ENCODE results near the gene XRCC1.
A peak's percentile ranks its signal among the peaks of the same experiment; 100 is the strongest.
"Not testable (repeated sequence)": the region's sequence is repeated elsewhere in the genome, so short reads cannot be mapped to it uniquely, and the experiment has no call there.

The XRCC1 gene

DNA sequence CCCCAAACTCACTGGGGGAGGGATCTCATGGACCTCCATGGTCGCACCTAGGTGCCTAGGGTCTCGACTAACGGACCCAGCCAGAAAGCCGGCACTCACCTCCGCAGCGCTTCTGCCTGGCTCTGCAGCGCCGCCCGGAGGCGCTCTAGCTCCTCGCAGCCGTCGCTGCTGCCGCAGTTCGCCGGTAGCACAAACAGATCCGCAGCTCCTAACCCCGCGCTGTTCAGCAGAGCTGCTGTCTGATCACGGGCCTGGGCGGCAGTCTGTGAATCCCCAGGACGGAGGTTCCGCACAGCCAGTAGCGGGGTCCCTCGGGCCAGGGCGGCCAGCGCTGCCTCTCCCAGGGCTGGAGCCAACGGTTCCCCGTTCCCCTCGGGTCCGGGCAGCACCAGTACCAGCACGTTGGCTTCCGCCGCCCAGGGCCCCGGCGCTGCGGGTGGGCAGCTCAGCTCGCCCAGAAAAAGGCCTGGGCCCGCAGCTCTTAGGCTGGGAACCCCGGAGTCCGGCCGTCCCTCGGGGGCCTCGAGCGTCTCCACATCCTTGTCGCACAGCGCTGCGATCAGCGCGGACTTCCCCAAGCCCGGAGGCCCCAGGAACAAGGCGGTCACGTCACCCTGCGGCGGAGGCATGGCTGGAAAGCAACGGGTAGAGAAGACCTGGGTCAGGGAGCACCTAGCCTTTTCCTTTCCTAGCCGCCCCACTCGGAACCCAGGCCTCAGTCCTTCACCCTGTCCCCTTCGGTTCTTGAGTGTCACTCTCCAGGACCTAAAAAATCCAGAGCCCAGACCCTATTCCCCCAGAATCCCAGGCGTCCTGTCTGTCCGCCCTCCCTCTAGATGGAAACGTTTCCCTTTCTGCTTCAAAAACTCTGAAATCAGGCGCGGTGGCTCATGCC lies 19.6 kb upstream of the XRCC1 start:
- Mint-ChIP-seq H3K27ac (peak overlapping the region; percentile 100), H3K4me1 (ENCODE audit: low read depth) (peaks cover 41% of the 10 kb centered on the region)
- peak; percentile 82 for DNase-seq

DNA sequence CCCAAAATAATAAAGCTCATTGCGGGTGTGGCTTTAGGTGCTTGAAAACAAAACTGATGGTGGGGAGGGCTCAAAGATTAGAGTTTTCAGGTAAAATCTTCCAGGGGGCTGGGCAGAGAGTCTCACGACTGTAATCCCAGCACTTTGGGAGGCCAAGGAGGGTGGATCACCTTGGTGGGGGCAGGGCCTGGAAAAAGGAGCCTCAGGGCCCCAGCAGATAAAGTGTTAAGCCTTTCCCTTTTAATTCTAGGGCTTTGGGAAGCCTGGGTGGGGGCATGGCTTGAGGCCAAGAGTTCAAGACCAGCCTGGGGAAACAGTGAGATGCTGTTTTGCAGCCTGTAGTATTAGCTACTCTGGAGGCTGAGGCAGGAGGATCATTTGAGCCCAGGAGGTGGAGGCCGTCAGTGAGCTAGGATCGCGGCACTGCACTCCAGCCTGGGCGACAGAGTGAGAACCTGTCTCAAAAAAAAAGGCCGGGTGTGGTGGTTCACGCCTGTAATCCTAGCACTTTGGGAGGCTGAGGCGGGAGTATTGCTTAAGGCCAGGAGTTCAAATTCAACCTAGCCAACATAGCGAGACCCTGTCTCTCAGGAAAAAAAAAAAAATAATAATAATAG lies 18.9 kb upstream of the XRCC1 start:
- Mint-ChIP-seq H3K27me3 (no peaks in the 10 kb centered on the region), H3K4me1 (ENCODE audit: low read depth) (peaks cover 42% of the 10 kb centered on the region), H3K27ac (peak overlapping the region; percentile 57), H3K4me3 (peak overlapping the region; percentile 100), H3K36me3 (ENCODE audit: low read depth) (peaks cover 82% of the 10 kb centered on the region), H3K9me3 (no peaks in the 10 kb centered on the region)
- DNase-seq = no peak

More for the DNA sequence above, 19.6 kb upstream of the XRCC1 start:
- no peaks in the 10 kb centered on the region for H3K9me3 Mint-ChIP-seq
- no peaks in the 10 kb centered on the region for H3K27me3 Mint-ChIP-seq
- H3K4me3 Mint-ChIP-seq = peak overlapping the region; percentile 100
- H3K36me3 Mint-ChIP-seq (ENCODE audit: low read depth) = peaks cover 85% of the 10 kb centered on the region

GRCh38 chr19:43592800-43593350 lies 17.5 kb upstream of the XRCC1 start:
- H3K27me3 Mint-ChIP-seq = no peaks in the 10 kb centered on the region
- no peak overlapping the region for H3K27ac Mint-ChIP-seq
- DNase-seq = no peak
- no peak overlapping the region for H3K4me3 Mint-ChIP-seq
- H3K4me1 Mint-ChIP-seq (ENCODE audit: low read depth) = peaks cover 31% of the 10 kb centered on the region
- H3K36me3 Mint-ChIP-seq (ENCODE audit: low read depth) = peaks cover 77% of the 10 kb centered on the region
- no peaks in the 10 kb centered on the region for H3K9me3 Mint-ChIP-seq

GRCh38 chr19:43591904-43592772 lies 16.8 kb upstream of the XRCC1 start:
- Mint-ChIP-seq H3K36me3 (ENCODE audit: low read depth) (peaks cover 72% of the 10 kb centered on the region), H3K4me1 (ENCODE audit: low read depth) (peaks cover 24% of the 10 kb centered on the region), H3K27me3 (no peaks in the 10 kb centered on the region), H3K4me3 (no peak overlapping the region), H3K27ac (no peak overlapping the region), H3K9me3 (no peaks in the 10 kb centered on the region)
- no peak for DNase-seq

- H3K36me3 Mint-ChIP-seq (ENCODE audit: low read depth) = peaks cover 67% of the 10 kb centered on the region
- H3K27ac Mint-ChIP-seq = peak overlapping the region; percentile 56
- H3K9me3 Mint-ChIP-seq = no peaks in the 10 kb centered on the region
- H3K4me3 Mint-ChIP-seq = no peak overlapping the region
- DNase-seq = no peak
- peaks cover 17% of the 10 kb centered on the region for H3K4me1 Mint-ChIP-seq (ENCODE audit: low read depth)
- H3K27me3 Mint-ChIP-seq = no peaks in the 10 kb centered on the region
Measured at GRCh38 chr19:43589678-43590077, 14.4 kb upstream of the XRCC1 start.

DNA sequence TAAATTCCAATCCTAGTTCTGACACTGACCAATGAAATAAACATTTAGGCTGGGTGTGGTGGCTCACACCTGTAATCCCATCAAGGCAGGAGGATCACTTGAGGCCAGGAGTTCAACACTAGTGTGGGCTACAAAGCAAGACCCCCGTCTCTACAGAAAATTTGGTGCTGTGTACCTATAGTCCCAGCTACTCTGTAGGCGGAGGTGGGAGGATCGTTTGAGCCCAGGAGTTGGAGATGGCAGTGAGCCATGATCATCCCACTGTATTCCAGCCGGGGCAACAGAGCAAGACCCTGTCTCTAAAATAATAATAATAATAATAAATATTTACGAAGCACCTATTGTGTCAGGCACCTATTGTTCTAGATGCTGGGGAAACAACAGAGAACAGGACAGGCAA lies 13.9 kb upstream of the XRCC1 start:
- H3K36me3 Mint-ChIP-seq (ENCODE audit: low read depth) = peaks cover 63% of the 10 kb centered on the region
- H3K4me3 Mint-ChIP-seq = no peak overlapping the region
- no peak overlapping the region for H3K27ac Mint-ChIP-seq
- no peaks in the 10 kb centered on the region for H3K9me3 Mint-ChIP-seq
- H3K27me3 Mint-ChIP-seq = no peaks in the 10 kb centered on the region
- H3K4me1 Mint-ChIP-seq (ENCODE audit: low read depth) = peaks cover 19% of the 10 kb centered on the region
- no peak for DNase-seq

- H3K9me3 Mint-ChIP-seq, DNase-seq, H3K4me3 Mint-ChIP-seq, H3K27ac Mint-ChIP-seq, H3K27me3 Mint-ChIP-seq: not testable (repeated sequence)
- Mint-ChIP-seq H3K4me1 (ENCODE audit: low read depth) (peaks cover 13% of the 10 kb centered on the region), H3K36me3 (ENCODE audit: low read depth) (peaks cover 46% of the 10 kb centered on the region)
Measured at GRCh38 chr19:43587029-43587428, 11.7 kb upstream of the XRCC1 start.

DNA sequence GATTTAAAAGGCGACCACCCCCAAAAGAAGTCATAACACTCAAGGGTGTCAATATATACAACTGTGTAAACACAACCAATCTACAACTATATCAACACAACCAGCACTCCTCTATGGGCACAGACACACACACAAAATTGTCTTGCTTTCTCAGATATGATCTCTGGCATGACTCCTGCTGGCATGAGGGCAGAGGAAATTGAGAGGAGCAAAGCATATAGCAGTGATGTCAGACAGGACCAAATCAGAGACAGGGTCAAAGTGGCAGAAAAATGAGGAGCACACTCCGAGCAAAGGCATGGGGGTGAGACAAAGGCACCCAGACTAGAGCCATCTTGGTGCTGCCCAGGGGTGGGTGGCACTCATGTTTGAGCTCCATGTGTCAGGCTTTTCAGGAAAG lies 11.0 kb upstream of the XRCC1 start:
- no peak for DNase-seq
- H3K27me3 Mint-ChIP-seq = no peaks in the 10 kb centered on the region
- no peaks in the 10 kb centered on the region for H3K9me3 Mint-ChIP-seq
- no peak overlapping the region for H3K4me3 Mint-ChIP-seq
- no peak overlapping the region for H3K27ac Mint-ChIP-seq
- H3K4me1 Mint-ChIP-seq (ENCODE audit: low read depth) = peaks cover 13% of the 10 kb centered on the region
- H3K36me3 Mint-ChIP-seq (ENCODE audit: low read depth) = peaks cover 41% of the 10 kb centered on the region

- H3K4me3 Mint-ChIP-seq = no peak overlapping the region
- no peak for DNase-seq
- H3K36me3 Mint-ChIP-seq (ENCODE audit: low read depth) = peaks cover 26% of the 10 kb centered on the region
- H3K4me1 Mint-ChIP-seq (ENCODE audit: low read depth) = peaks cover 12% of the 10 kb centered on the region
- peak overlapping the region; percentile 75 for H3K27ac Mint-ChIP-seq
- H3K9me3 Mint-ChIP-seq = no peaks in the 10 kb centered on the region
- H3K27me3 Mint-ChIP-seq = no peaks in the 10 kb centered on the region
Measured at GRCh38 chr19:43584484-43584883, 9.2 kb upstream of the XRCC1 start.

DNA sequence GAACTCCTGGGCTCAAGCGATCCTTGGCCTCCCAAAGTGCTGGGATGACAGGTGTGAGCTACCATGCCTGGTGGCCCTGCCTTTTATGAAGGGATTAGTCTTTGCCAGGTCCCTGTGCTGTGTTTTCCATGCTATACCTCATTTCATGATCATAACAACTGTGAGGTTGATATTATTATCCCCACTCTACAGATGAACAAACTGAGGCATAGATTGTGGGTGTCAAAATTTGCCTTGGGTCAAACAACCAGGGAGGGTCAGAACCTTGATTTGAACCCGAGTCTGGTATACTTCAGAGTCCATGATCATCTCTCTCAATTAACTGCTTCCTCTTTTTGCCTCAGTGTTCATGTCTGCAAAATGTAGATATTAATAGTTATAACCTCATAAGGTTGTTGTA lies 7.2 kb upstream of the XRCC1 start:
- Mint-ChIP-seq H3K9me3 (no peaks in the 10 kb centered on the region), H3K4me3 (no peak overlapping the region), H3K4me1 (ENCODE audit: low read depth) (peaks cover 17% of the 10 kb centered on the region), H3K36me3 (ENCODE audit: low read depth) (peaks cover 17% of the 10 kb centered on the region), H3K27me3 (no peaks in the 10 kb centered on the region), H3K27ac (no peak overlapping the region)
- DNase-seq = no peak

GRCh38 chr19:43581467-43581866 lies 6.1 kb upstream of the XRCC1 start:
- Mint-ChIP-seq H3K27ac (no peak overlapping the region), H3K27me3 (no peaks in the 10 kb centered on the region), H3K4me1 (ENCODE audit: low read depth) (peaks cover 18% of the 10 kb centered on the region), H3K36me3 (ENCODE audit: low read depth) (peaks cover 10% of the 10 kb centered on the region), H3K9me3 (no peaks in the 10 kb centered on the region), H3K4me3 (peak overlapping the region; percentile 26)
- DNase-seq = no peak

DNA sequence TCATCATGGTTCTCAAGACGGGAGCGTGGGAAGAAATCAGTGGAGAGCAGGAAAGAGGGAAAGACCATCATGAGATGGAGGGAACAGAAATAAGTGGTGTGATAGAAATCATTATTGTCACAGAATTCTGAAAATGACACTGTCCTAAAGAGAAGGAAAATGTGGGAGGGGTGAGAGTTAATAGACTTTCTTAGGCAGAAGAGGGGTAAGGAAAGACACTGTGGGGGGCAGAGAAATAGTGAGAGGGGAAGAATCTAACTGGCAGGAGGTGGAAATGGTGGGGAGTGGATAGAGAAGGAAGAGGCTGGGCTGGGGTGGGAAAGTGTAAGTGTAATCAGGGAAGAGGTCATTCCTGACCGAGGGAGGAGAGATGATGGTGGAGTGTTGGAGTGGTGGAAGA lies 3.5 kb upstream of the XRCC1 start:
- H3K27me3 Mint-ChIP-seq = no peaks in the 10 kb centered on the region
- H3K4me3 Mint-ChIP-seq = peak overlapping the region; percentile 83
- H3K36me3 Mint-ChIP-seq (ENCODE audit: low read depth) = peaks cover 8% of the 10 kb centered on the region
- no peak for DNase-seq
- H3K9me3 Mint-ChIP-seq = no peaks in the 10 kb centered on the region
- no peak overlapping the region for H3K27ac Mint-ChIP-seq
- peaks cover 31% of the 10 kb centered on the region for H3K4me1 Mint-ChIP-seq (ENCODE audit: low read depth)

GRCh38 chr19:43575955-43576878 lies 890 bp upstream of the XRCC1 start:
- Mint-ChIP-seq H3K9me3 (no peaks in the 10 kb centered on the region), H3K4me3 (peak overlapping the region; percentile 96), H3K4me1 (ENCODE audit: low read depth) (peaks cover 48% of the 10 kb centered on the region), H3K27me3 (no peaks in the 10 kb centered on the region), H3K27ac (peak overlapping the region; percentile 78), H3K36me3 (ENCODE audit: low read depth) (peaks cover 28% of the 10 kb centered on the region)
- no peak for DNase-seq
